SK-N-SH (cell line): ENCODE results near the gene USP32. TPM values are rescaled to one million over a fixed set of nuclear protein-coding genes. Genes with fewer than 3 reads are reported as not detected.

Experiments
- CTCF ChIA-PET: fragments of 300-600, 350-600 bp; formaldehyde crosslinking; extraction: SDS; loops from one replicate; lab custom pipeline; 2021; lab: Yijun Ruan, JAX
- POLR2A ChIA-PET: fragments of 350-600 bp; sonication (Branson Sonifier 250); formaldehyde crosslinking; extraction: SDS; loops from one replicate; lab custom pipeline; 2020; ENCODE audit warnings: antibody characterized with exemption, inconsistent platforms; lab: Yijun Ruan, JAX
- DNase-seq: peaks from one replicate; pipeline ENCODE4 v3.0.0; 2012
- H2AFZ ChIP-seq: fragments of 200-600 bp; sonication (generic); 2 replicates; pipeline ENCODE4 v1.8.1; 2016; ENCODE audit warnings: antibody characterized with exemption, mild to moderate bottlenecking, low read depth
- H3F3A ChIP-seq: fragments of 200-600 bp; sonication (generic); replicated peaks from 2 replicates; pipeline ENCODE3; 2016; ENCODE audit warnings: antibody characterized with exemption, mild to moderate bottlenecking; ENCODE audit not compliant: insufficient read depth
- H3K27ac ChIP-seq, 2 experiments: fragments of 200-500 bp in 1 of 2; fragments of 200-600 bp in 1 of 2; sonication (Bioruptor generic) in 1 of 2; sonication (generic), shearing (Covaris generic) in 1 of 2; 2 replicates each; pipeline versions ENCODE4 v1.5.1 to v1.6.1; 2014 to 2016; ENCODE audit warnings: low read depth in 2 of 2, inconsistent platforms in 1 of 2, low read length in 1 of 2, mild to moderate bottlenecking in 1 of 2, mixed read lengths in 1 of 2
- H3K27me3 ChIP-seq: fragments of 200-600 bp; sonication (generic), shearing (Covaris generic); 2 replicates; pipeline ENCODE4 v1.6.1; 2016; ENCODE audit warnings: mixed run types; ENCODE audit not compliant: insufficient read depth
- H3K36me3 ChIP-seq, 2 experiments: fragments of 200-500 bp in 1 of 2; fragments of 200-600 bp in 1 of 2; sonication (Bioruptor generic) in 1 of 2; sonication (generic) in 1 of 2; replicated peaks in 1 of 2; 2 replicates each; pipeline versions ENCODE3 to v1.5.1; 2014 to 2016; ENCODE audit warnings: low read length in 1 of 2, mild to moderate bottlenecking in 1 of 2; ENCODE audit not compliant: insufficient read depth in 2 of 2, control insufficient read depth in 1 of 2
- H3K4me1 ChIP-seq, 2 experiments: fragments of 200-500 bp in 1 of 2; fragments of 200-600 bp in 1 of 2; sonication (Bioruptor generic) in 1 of 2; sonication (generic), shearing (Covaris generic) in 1 of 2; 2 replicates each; pipeline versions ENCODE4 v1.5.1 to v1.6.1; 2014 to 2016; ENCODE audit warnings: low read depth in 1 of 2, low read length in 1 of 2, mixed run types in 1 of 2; ENCODE audit not compliant: insufficient read depth in 2 of 2, control insufficient read depth in 1 of 2
- H3K4me2 ChIP-seq: fragments of 200-600 bp; sonication (generic), shearing (Covaris generic); 2 replicates; pipeline ENCODE4 v1.6.1; 2017; ENCODE audit warnings: mixed run types
- H3K4me3 ChIP-seq, 2 experiments: fragments of 200-500 bp in 1 of 2; fragments of 200-600 bp in 1 of 2; sonication (Bioruptor generic) in 1 of 2; sonication (generic), shearing (Covaris generic) in 1 of 2; 2 replicates each; pipeline versions ENCODE4 v1.5.1 to v1.8.1; 2014 to 2016; ENCODE audit warnings: low read depth in 2 of 2, inconsistent platforms in 1 of 2, low read length in 1 of 2, mild to moderate bottlenecking in 1 of 2, mixed read lengths in 1 of 2, moderate library complexity in 1 of 2
- H3K79me2 ChIP-seq: fragments of 200-600 bp; sonication (generic); 2 replicates; pipeline ENCODE4 v1.8.1; 2017; ENCODE audit warnings: mild to moderate bottlenecking; ENCODE audit not compliant: insufficient read depth
- H3K9ac ChIP-seq: fragments of 200-600 bp; sonication (generic); 2 replicates; pipeline ENCODE4 v1.6.1; 2017; ENCODE audit warnings: mixed run types
- H3K9me2 ChIP-seq: fragments of 200-600 bp; sonication (generic); 2 replicates; pipeline ENCODE4 v1.6.1; 2017; ENCODE audit warnings: mixed run types
- H3K9me3 ChIP-seq: fragments of 200-600 bp; sonication (generic); 2 replicates; pipeline ENCODE4 v1.6.1; 2017; ENCODE audit warnings: mixed run types, mild to moderate bottlenecking, moderate library complexity
- H4K20me1 ChIP-seq: fragments of 200-600 bp; sonication (generic); 2 replicates; pipeline ENCODE4 v1.6.1; 2017; ENCODE audit warnings: mild to moderate bottlenecking, mixed run types; ENCODE audit not compliant: insufficient read depth
- CHD2 ChIP-seq: fragments of 150-350 bp; IDR thresholded peaks from 2 replicates; pipeline ENCODE4 v1.6.1; 2018; ENCODE audit warnings: low read length; ENCODE audit not compliant: partially characterized antibody
- ELF1 ChIP-seq: IDR thresholded peaks from 2 replicates; pipeline ENCODE4 v1.4.0; 2012
- EZH2phosphoT487 ChIP-seq: fragments of 200-600 bp; sonication (generic); IDR thresholded peaks from 2 replicates; pipeline ENCODE4 v1.6.1; 2017; ENCODE audit warnings: low read depth, mixed run types, mild to moderate bottlenecking, antibody characterized with exemption, moderate library complexity, borderline replicate concordance
- FOXJ3 ChIP-seq: sonication (generic); formaldehyde crosslinking; IDR thresholded peaks from 2 replicates; pipeline ENCODE4 v1.5.1; 2020; ENCODE audit warnings: mild to moderate bottlenecking, missing genetic modification reagents
- FOXM1 ChIP-seq: IDR thresholded peaks from 2 replicates; pipeline ENCODE4 v1.4.0; 2012; ENCODE audit warnings: low read depth, mild to moderate bottlenecking
- GABPA ChIP-seq: IDR thresholded peaks from 2 replicates; pipeline ENCODE4 v1.4.0; 2012; ENCODE audit warnings: low read depth, mild to moderate bottlenecking
- GATA2 ChIP-seq: sonication (generic); formaldehyde crosslinking; IDR thresholded peaks from 2 replicates; pipeline ENCODE4 v1.5.0; 2020; ENCODE audit warnings: mild to moderate bottlenecking, missing genetic modification reagents
- JUND ChIP-seq: IDR thresholded peaks from 2 replicates; pipeline ENCODE4 v1.4.0; 2012
- NRF1 ChIP-seq: IDR thresholded peaks from 2 replicates; pipeline ENCODE4 v1.6.1; 2012; ENCODE audit warnings: low read depth, mild to moderate bottlenecking, low read length
- PBX3 ChIP-seq: IDR thresholded peaks from 2 replicates; pipeline ENCODE4; 2012
- POLR2AphosphoS5 ChIP-seq: IDR thresholded peaks from 2 replicates; pipeline ENCODE4 v1.6.1; 2012; ENCODE audit warnings: low read depth, low read length
- RAD21 ChIP-seq: IDR thresholded peaks from 2 replicates; pipeline ENCODE4 v1.6.1; 2012; ENCODE audit warnings: mild to moderate bottlenecking, low read length
- RCOR1 ChIP-seq: fragments of 150-350 bp; IDR thresholded peaks from 2 replicates; pipeline ENCODE4 v1.6.1; 2017; ENCODE audit warnings: antibody characterized with exemption, low read length
- REST ChIP-seq: IDR thresholded peaks from 2 replicates; pipeline ENCODE4 v1.6.1; 2012; ENCODE audit warnings: mild to moderate bottlenecking, low read depth, low read length, moderate library complexity
- SIN3A ChIP-seq: IDR thresholded peaks from 2 replicates; pipeline ENCODE4 v1.6.1; 2012; ENCODE audit warnings: low read depth, mild to moderate bottlenecking, low read length, moderate library complexity, borderline replicate concordance
- TAF1 ChIP-seq: IDR thresholded peaks from 2 replicates; pipeline ENCODE4 v1.6.1; 2012; ENCODE audit warnings: low read depth, mild to moderate bottlenecking, low read length, moderate library complexity, borderline replicate concordance
- TCF12 ChIP-seq: IDR thresholded peaks from 2 replicates; pipeline ENCODE4 v1.4.0; 2012
- TEAD4 ChIP-seq: IDR thresholded peaks from 2 replicates; pipeline ENCODE4 v1.4.0; 2012; ENCODE audit warnings: mild to moderate bottlenecking, borderline replicate concordance; ENCODE audit not compliant: insufficient read depth
- USF1 ChIP-seq: IDR thresholded peaks from 2 replicates; pipeline ENCODE4 v1.4.0; 2012; ENCODE audit warnings: low read depth, borderline replicate concordance
- WGBS: methylation state at CpG from one replicate; pipeline ENCODE4 v1.1.6; 2017; ENCODE audit warnings: low lambda C conversion rate; 5-methylcytosine and 5-hydroxymethylcytosine counted together
- polyA plus RNA-seq, 3 experiments: library from polyadenylated mRNA; depleted of rRNA; stranded (reverse); fragments of >200 nt; gene quantifications; 2 replicates each; pipeline ENCODE4 v1.2.3, GENCODE V29; 2012
- TF ChIP-seq, protein P1 (sequence below): IDR thresholded peaks from 2 replicates; pipeline ENCODE4 v1.4.0; 2012; ENCODE audit warnings: low read depth, borderline replicate concordance

The USP32 gene
- polyA plus RNA-seq, 1 of the 3 experiments (the other 2 are of a cell fraction), result 25.6 TPM

DNA sequence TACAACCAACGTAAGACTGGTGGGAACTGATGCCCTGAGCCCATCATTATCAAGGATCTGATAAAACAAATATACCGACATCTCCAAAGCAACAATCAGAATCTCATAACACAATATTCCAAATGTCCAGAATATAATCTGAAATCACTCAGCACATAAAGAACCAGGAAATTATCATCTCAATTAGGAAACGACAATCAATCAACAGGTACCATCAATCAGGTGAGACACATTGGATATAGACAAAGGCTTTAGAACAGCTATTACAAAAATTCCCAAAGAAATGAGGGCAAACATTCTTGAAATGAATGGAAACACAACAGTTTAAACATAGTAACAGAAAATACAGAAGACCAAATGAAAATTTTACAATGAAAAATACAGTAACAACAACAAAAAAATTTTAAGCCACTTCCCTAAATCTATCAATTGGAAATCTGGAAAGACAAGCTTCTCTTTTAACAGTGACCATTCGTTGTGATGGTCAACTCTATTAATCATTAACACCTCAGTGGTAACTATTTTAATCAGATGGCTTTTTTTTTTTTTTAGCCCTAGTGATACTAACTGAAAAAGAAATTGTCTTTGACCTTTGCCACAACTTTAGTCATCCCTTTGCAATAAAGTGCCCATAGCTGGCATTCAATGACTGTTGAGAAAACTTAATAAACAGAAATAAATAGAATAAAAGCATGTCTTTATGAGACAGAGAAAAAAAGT is 70.4 kb downstream of the USP32 start:
- Histone ChIP-seq H3K4me1 (peaks cover 0 to 4% of the 10 kb centered on the region in 2 experiments; a peak in 2 of 4 replicates), H3K27me3 (no peaks in the 10 kb centered on the region), H3K79me2 (peaks cover 93% of the 10 kb centered on the region), H3K4me2 (no peak overlapping the region), H3F3A (peaks cover 4% of the 10 kb centered on the region), H3K4me3 (no peak overlapping the region), H3K36me3 (no peaks in the 10 kb centered on the region), H3K27ac (no peak overlapping the region), H3K9ac (no peak overlapping the region), H3K9me3 (no peaks in the 10 kb centered on the region), H4K20me1 (peaks cover 30% of the 10 kb centered on the region), H3K9me2 (no peaks in the 10 kb centered on the region), H2AFZ (no peak overlapping the region)
- ChIA-PET POLR2A (no interaction called here), CTCF (interaction anchor here (0.9 to 1.4 kb wide), 4 partner anchors 13 to 1788 kb away, joined by 3 read pairs; no protein-coding TSS in a partner anchor)
- 86% methylated on average over 4 of the region's 4 CpGs for WGBS
- TF ChIP-seq GABPA, result no peak
- TF ChIP-seq FOXM1, result no peak
- TF ChIP-seq JUND, result no peak
- no peak for TF ChIP-seq RAD21
- TF ChIP-seq CHD2, result no peak
- TF ChIP-seq POLR2AphosphoS5, result no peak
- no peak for TF ChIP-seq TEAD4
- TF ChIP-seq GATA2 (CRISPR knock-in tag), result no peak
- TF ChIP-seq SIN3A, result no peak
- no peak for TF ChIP-seq PBX3
- TF ChIP-seq NRF1, result no peak
- no peak for TF ChIP-seq TCF12
- no peak for TF ChIP-seq TAF1
- no peak for TF ChIP-seq USF1
- no peak for TF ChIP-seq ELF1
- no peak for TF ChIP-seq REST
- no peak for TF ChIP-seq RCOR1
- TF ChIP-seq FOXJ3 (CRISPR knock-in tag), result no peak
- TF ChIP-seq, protein P1, sequence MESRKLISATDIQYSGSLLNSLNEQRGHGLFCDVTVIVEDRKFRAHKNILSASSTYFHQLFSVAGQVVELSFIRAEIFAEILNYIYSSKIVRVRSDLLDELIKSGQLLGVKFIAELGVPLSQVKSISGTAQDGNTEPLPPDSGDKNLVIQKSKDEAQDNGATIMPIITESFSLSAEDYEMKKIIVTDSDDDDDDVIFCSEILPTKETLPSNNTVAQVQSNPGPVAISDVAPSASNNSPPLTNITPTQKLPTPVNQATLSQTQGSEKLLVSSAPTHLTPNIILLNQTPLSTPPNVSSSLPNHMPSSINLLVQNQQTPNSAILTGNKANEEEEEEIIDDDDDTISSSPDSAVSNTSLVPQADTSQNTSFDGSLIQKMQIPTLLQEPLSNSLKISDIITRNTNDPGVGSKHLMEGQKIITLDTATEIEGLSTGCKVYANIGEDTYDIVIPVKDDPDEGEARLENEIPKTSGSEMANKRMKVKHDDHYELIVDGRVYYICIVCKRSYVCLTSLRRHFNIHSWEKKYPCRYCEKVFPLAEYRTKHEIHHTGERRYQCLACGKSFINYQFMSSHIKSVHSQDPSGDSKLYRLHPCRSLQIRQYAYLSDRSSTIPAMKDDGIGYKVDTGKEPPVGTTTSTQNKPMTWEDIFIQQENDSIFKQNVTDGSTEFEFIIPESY, result no peak
- TF ChIP-seq EZH2phosphoT487, result no peak
- no peak for DNase-seq
